SJCRH30 (cell line): ENCODE results near the gene NRN1. TPM values are rescaled to one million over a fixed set of nuclear protein-coding genes. Genes with fewer than 3 reads are reported as not detected.
A peak's percentile ranks its signal among the peaks of the same experiment; 100 is the strongest.
"Not testable (repeated sequence)": the region's sequence is repeated elsewhere in the genome, so short reads cannot be mapped to it uniquely, and the experiment has no call there.

Experiments
- DNase-seq, 2 experiments: peaks; one replicate each; pipeline ENCODE4 v3.0.0-alpha.2; 2015 to 2020
- H3K27ac ChIP-seq: fragments of 250-450 bp; sonication (Bioruptor Pico); 2 replicates; pipeline ENCODE4 v1.5.1; 2020; ENCODE audit warnings: mild to moderate bottlenecking, moderate library complexity
- H3K27me3 ChIP-seq: fragments of 250-450 bp; sonication (Bioruptor Pico); 2 replicates; pipeline ENCODE4 v1.5.1; 2020; ENCODE audit warnings: mild to moderate bottlenecking, moderate library complexity
- H3K36me3 ChIP-seq: fragments of 250-450 bp; sonication (Bioruptor Pico); 2 replicates; pipeline ENCODE4 v1.5.1; 2020; ENCODE audit warnings: mild to moderate bottlenecking, moderate library complexity
- H3K4me1 ChIP-seq: fragments of 250-450 bp; sonication (Bioruptor Pico); 2 replicates; pipeline ENCODE4 v1.5.1; 2020; ENCODE audit warnings: mild to moderate bottlenecking, moderate library complexity
- H3K4me3 ChIP-seq: fragments of 250-450 bp; sonication (Bioruptor Pico); 2 replicates; pipeline ENCODE4 v1.5.1; 2020; ENCODE audit warnings: mild to moderate bottlenecking, moderate library complexity
- H3K9me3 ChIP-seq: fragments of 250-450 bp; sonication (Bioruptor Pico); replicated peaks from 2 replicates; pipeline ENCODE4 v1.5.1; 2020; ENCODE audit warnings: mild to moderate bottlenecking, moderate library complexity
- total RNA-seq: library from RNA; depleted of rRNA; stranded (reverse); fragments of >200 nt; shearing (Covaris generic); gene quantifications from 2 replicates; pipeline ENCODE4 v1.2.3, GENCODE V29; 2014; rRNA removed

NRN1 gene, protein sequence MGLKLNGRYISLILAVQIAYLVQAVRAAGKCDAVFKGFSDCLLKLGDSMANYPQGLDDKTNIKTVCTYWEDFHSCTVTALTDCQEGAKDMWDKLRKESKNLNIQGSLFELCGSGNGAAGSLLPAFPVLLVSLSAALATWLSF
- total RNA-seq: 110 and 114 TPM in 2 replicates

DNA sequence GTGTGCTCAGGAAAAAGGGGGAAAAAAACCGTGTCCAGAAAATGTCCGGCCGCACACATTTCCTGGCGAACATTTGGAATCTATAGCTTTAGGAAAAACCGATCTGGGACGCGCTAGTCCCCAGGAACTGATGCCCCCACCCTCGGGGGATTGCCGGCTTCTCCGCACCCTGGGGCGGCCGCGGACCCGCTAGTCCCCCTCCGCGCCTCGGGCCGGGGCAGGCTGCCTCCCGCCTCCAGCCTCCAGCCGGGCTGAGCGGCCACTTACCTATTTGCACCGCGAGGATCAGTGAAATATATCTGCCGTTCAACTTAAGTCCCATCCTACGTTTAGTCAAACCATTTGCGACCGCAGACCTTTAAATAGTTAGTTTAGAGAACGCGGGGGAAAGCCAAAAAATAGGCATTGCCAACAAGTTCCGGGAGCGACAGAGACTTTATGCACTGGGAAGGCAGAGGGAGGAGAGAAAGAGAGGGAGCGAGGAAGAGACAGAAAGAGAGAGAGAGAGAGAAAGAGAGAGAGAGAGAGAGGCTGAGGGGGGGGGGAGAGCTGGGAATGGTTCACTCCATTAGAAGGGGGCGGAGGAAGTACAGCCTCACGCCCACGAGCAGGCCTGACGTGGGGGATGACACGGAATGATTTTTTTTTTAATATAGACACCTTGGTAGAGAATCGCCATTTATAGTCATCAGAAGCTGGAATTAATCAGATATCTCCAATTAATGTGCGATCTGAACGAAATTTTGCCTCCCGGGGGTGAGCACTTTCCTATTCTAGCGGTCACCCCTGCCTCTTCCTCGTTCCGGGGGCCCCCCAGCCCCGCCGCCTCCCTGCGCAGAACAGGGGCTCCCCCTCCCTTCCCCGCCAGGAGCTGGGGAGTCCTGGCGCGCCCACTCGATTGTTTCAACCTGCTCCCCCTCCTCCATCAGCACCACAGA, at the start of gene NRN1:
Gene NRN1, minus strand, starts transcription at position 498 of the 938 bp plus-strand sequence. Its CDS starts 176 bp downstream, at position 322.
- peak; percentile 57 to 72 for DNase-seq
- peak within 1 kb of the TSS; percentile 83 for H3K27ac ChIP-seq
- H3K9me3 ChIP-seq: no peaks in the 10 kb centered on the region
- peak within 1 kb of the TSS; percentile 88 for H3K4me3 ChIP-seq
- no peaks in the 10 kb centered on the region for H3K27me3 ChIP-seq
- H3K36me3 ChIP-seq: peaks cover 4% of the 10 kb centered on the region
- H3K4me1 ChIP-seq: no peaks in the 10 kb centered on the region

DNA sequence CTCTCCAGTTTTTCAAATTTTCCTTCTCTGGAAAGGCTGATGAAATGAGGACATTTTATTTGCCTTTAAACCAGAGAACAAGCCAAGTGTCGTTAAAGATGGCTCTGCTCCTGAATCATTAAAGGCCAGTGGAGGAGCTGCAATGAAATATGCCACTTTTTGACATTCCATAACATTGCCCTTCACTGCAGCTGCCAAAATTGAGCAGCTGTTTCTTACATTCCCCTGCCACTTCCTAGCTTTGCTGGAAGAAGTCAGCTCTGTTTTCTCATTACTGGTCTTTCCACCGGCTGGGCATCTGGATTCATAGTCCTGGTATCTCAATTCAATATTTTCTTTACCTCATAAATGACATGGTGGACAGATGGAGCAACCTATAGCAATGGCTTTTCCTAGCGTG, 45.5 kb upstream of the NRN1 start:
- Histone ChIP-seq H3K36me3 (no peaks in the 10 kb centered on the region), H3K27me3 (no peaks in the 10 kb centered on the region), H3K4me1 (peaks cover 9% of the 10 kb centered on the region), H3K27ac (no peak overlapping the region), H3K9me3 (no peaks in the 10 kb centered on the region), H3K4me3 (no peak overlapping the region)
- DNase-seq: peak; percentile 33 to 65

DNA sequence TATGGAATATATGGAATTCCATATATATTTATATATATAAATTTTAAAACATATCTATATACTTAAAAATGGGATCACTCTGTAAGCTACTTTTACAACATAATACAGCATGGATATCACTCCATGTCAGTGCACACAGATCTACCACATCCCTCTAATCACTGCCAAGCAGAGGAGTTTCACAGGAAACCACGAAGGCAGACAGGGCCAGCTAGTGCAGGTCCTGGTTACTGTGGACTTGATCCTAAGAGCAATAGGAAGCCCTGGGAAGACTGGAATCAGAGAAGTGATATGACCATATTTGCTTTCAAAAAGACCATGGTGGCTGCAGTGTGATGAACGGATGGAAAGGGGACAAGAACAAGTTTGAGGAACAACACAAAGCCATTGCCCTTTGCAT, 40.0 kb upstream of the NRN1 start:
- Histone ChIP-seq H3K27me3 (no peaks in the 10 kb centered on the region), H3K36me3 (no peaks in the 10 kb centered on the region), H3K27ac (no peak overlapping the region), H3K4me1 (peaks cover 3% of the 10 kb centered on the region), H3K9me3 (no peaks in the 10 kb centered on the region), H3K4me3 (no peak overlapping the region)
- DNase-seq: no peak

DNA sequence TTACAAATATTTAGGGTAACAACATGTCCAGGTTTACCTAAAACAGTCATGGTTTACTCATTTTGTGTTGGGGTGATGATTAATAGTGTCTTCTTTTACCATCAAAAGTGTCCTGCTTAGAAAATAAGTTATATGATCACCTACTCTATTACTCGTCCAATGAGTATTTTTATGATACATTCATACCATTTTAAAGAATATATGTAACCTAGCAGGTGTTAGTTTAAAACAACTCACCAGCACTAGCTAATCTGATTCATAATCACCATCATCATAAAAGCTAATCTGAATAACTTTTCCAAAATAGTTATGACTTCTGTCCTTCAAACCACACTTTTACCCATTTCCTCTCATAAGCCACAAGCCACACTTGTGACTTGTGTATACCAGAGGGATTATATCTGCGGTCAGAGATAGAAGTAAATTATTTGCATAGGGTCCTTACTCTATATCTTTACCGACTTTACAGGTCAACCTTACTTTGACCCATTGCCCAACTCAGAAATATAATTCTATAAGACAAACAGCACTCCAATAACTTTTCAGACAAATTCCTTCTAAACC, 33.3 kb upstream of the NRN1 start:
- no peaks in the 10 kb centered on the region for H3K4me1 ChIP-seq
- no peak for DNase-seq

DNA sequence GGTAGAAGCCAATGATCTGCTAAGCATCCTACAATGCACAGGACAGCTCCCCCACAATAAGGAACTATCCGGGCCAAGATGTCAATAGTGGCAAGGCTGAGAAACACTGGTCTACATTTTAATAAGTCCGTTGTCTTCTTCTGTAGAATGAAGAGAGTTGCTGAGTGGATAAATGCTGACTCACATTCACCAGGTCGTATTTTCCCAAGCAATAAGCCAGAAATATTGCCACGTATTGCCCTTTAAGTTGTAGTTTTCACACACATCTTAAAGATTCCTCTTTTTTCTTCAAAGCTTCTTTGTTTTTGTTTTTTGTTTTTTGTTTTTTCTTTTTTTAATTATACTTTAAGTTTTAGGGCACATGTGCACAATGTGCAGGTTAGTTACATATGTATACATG, 30.5 kb upstream of the NRN1 start:
- H3K4me3 ChIP-seq: no peak overlapping the region
- H3K27ac ChIP-seq: no peak overlapping the region
- no peaks in the 10 kb centered on the region for H3K36me3 ChIP-seq
- no peaks in the 10 kb centered on the region for H3K9me3 ChIP-seq
- H3K27me3 ChIP-seq: no peaks in the 10 kb centered on the region
- no peaks in the 10 kb centered on the region for H3K4me1 ChIP-seq
- no peak for DNase-seq

More for the DNA sequence above, 33.3 kb upstream of the NRN1 start:
- no peaks in the 10 kb centered on the region for H3K9me3 ChIP-seq
- no peaks in the 10 kb centered on the region for H3K36me3 ChIP-seq
- no peak overlapping the region for H3K27ac ChIP-seq
- H3K27me3 ChIP-seq: no peaks in the 10 kb centered on the region
- no peak overlapping the region for H3K4me3 ChIP-seq

DNA sequence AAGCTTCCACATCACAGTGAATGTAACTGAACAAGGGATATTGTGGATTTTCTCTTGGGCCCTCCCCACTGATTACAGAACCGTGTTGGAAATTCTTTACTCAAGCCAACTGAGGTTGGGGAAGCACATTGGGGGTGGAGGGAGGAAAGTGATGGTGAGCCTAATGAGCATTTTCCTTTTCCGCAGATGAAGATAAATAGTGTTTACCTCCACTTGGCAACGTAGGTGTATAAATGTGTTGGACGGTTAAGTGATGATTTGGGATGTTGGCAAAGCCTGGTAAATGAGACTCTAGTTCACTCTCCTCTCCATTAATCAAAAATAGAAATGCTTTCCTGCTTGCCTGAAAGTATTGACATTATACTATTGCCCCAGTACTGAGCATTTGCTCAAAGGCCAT, 27.1 kb upstream of the NRN1 start:
- Histone ChIP-seq H3K27ac (no peak overlapping the region), H3K4me1 (no peaks in the 10 kb centered on the region), H3K27me3 (no peaks in the 10 kb centered on the region), H3K36me3 (no peaks in the 10 kb centered on the region), H3K4me3 (no peak overlapping the region), H3K9me3 (no peaks in the 10 kb centered on the region)
- DNase-seq: no peak

DNA sequence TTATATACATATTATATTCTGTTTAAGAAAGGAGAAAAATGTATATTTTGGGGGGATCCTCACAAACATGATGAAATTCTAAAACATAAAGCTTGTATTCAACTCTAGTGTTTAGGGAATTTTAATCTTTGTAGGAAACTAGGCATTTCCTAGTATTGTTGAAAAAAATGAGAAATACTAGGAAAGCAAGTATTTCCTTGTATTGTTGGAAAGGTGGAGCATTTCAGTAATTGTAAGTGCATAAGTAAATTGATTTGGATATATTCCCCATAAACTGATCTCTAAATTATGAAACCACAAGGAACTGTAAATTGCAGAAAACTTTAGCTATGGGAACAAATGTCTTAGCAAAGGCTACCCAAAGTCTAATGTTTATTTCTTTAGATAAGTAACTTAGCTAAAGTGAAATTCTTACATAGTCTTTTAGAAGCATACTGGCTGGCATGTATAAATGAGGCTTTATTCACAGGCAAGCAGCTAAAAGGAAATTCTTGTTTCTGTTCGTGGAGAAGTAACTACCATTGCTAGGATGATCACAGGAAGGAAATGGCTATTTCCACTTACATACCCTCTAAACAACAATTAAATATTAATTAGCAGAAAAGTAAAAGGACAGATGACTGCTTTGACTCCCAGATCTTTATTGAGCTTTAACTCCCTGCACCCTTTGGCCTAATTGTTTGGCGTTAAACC, 19.9 kb upstream of the NRN1 start:
- Histone ChIP-seq H3K27me3 (no peaks in the 10 kb centered on the region), H3K36me3 (no peaks in the 10 kb centered on the region), H3K27ac (no peak overlapping the region), H3K4me1 (no peaks in the 10 kb centered on the region), H3K4me3 (no peak overlapping the region), H3K9me3 (no peaks in the 10 kb centered on the region)
- DNase-seq: no peak

DNA sequence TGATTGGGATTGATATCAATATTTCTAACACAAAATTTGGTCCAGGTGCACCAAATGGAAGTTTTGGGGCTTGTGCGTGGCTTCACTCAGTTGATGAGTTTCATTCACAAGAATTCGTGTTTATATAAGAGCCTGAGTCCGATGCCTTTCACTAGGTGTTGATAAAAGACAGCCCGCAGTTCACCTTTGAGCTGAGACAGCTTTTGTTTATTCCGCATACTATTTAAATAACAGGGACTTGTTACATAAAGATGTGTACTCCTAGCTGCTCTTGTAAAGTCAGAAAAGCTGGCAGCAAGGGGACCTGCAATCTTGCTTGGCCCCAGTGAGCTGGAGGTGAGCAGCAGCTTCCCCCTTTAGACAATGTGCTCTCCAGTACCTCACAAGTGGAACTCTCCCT, 19.0 kb upstream of the NRN1 start:
- H3K4me3 ChIP-seq: no peak overlapping the region
- no peak overlapping the region for H3K27ac ChIP-seq
- H3K36me3 ChIP-seq: no peaks in the 10 kb centered on the region
- H3K27me3 ChIP-seq: no peaks in the 10 kb centered on the region
- no peaks in the 10 kb centered on the region for H3K4me1 ChIP-seq
- no peaks in the 10 kb centered on the region for H3K9me3 ChIP-seq
- no peak for DNase-seq

DNA sequence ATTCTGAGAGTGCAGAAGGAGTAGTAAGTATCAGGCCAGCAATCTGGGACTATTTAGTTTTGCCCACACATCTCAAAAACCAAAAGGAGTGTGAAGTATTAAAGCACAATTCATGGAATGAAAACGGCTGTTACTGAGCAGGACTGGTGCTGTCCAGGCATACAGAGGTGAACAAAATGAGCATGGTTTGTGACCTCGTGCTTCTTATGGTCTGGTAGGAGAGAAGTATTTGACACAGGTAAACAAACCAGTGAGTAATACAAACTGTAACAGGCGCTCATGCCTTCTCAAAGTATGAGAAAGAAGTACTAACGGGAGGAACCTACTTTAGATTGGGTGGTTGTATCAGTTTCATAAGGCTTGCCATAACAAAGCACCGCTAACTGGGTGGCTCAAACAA, 17.5 kb upstream of the NRN1 start:
- Histone ChIP-seq H3K4me3 (no peak overlapping the region), H3K27ac (no peak overlapping the region), H3K27me3 (no peaks in the 10 kb centered on the region), H3K4me1 (no peaks in the 10 kb centered on the region), H3K36me3 (no peaks in the 10 kb centered on the region), H3K9me3 (no peaks in the 10 kb centered on the region)
- DNase-seq: no peak

DNA sequence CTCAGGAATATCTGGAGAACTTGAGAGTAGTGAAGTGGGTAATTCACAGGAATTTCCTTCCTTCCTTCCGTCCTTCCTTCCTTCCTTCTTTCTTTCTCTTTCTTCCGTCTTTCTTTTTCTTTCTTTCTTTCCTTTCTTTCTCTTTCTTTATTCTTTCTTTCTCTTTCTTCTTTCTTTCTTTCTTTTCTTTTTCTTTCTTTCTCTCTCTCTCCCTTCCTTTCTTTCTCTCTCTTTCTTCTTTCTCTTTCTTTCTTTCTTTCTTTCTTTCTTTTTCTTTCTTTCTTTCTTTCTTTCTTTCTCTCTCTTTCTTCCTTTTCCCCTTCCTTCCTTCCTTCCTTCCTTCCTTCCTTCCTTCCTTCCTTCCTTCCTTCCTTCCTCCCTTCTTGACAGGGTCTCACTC, 16.1 kb upstream of the NRN1 start:
- not testable (repeated sequence) for H3K4me1 ChIP-seq, H3K4me3 ChIP-seq, H3K27me3 ChIP-seq, H3K9me3 ChIP-seq, H3K27ac ChIP-seq, H3K36me3 ChIP-seq, DNase-seq

DNA sequence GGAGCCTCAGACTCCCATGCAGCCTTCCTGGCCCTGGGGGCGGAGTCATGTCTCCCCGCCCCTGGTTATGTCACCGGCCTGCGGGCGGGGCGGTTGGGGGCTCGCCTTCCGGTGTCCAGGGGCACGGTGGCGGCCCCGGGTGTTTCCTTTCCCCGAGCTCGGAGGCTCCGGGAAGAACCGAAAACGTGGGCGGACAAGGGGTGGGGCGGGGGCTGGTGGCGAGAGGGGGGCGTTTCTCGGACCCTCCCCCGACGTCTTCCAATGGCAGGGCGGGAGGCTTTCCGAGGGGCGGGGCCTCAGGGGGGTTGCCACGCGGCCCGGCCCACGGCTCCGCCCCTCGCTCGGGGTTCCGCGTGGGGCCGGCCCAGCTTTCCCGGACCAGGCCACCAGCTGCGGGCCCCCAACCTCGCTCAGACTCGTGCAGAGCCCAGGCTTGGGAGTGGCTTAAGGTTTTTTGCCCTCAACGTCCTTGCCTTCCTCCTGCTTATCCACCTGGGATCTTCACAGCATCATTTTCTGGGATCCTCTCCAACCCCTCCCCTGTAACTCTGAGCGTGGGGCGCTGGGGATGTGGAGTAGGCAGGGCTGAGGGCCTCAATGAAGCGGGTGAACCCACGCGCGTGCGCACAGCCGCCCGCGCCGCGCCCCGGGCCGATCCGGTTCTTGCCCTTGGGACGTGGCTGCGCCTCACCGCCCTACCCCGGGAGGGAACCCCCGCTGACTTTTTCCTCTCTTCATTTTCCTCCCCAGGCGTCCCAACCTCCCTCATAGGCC, 2.1 kb upstream of the NRN1 start:
- no peaks in the 10 kb centered on the region for H3K36me3 ChIP-seq
- no peaks in the 10 kb centered on the region for H3K4me1 ChIP-seq
- H3K4me3 ChIP-seq: peak overlapping the region; percentile 88
- DNase-seq: peak; percentile 92 to 94
- H3K27ac ChIP-seq: peak overlapping the region; percentile 83
- no peaks in the 10 kb centered on the region for H3K27me3 ChIP-seq
- H3K9me3 ChIP-seq: no peaks in the 10 kb centered on the region

DNA sequence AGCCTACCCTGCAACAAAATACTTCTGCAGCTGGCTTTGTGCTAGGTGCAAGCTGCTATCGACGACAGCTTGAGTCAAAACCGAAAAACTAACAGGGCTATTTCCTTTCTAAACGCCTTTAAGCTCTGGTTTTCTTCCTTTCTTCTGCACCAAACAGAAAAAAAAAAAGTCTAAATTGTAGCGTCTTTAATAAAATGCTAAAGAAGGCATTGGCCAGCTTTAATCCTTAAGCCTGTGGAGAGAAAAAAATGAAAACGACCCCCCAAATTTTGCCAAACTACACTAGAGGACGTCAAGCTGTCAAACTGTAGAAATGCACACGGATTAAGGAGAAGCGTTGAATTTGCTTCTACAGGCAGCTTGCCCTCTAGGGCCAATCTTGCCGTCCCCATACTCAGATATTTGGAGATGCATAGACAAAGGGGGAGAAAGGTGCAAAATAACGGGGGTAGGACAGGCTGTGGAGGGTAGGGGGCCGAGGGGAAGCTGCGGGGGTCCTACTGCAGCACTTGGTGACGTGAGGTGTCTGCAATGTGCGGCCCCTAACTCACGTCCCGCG, 1.4 kb upstream of the NRN1 start:
- Histone ChIP-seq H3K27ac (peak overlapping the region; percentile 83), H3K27me3 (no peaks in the 10 kb centered on the region)

DNA sequence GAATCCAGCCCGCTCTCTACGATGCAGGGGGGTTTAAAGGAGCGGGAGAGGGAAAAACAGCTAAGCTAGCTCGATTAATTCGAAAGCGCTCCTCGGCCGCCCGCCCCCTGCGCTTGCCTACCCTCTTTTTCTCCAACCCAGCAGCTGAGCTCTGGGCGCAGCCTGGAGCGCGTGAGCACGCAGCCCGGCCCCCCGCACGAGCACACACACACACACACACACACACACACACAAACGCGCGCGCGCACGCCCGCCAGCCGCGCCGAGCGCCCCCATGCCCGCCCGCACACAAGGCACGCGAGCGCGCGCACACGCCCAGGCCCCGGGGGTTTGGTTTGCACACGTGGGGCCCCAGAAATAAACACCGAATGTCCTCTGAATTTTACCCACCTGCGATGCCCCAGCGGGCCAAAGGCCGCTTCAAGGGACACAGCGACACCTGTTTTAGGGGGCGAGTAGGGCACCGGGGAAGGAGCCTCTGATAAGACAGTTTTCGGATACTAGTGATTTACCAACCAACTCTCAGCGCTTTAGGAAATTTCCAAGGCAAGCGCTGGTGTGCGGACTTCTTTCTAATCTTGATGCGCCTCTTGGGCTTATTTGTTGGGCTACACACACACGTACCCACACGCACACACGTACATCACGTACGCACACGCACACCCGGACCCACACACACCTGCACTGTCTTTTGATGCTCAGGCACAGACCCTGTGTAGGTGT, 802 bp upstream of the NRN1 start:
- Histone ChIP-seq H3K4me3 (peak overlapping the region; percentile 88), H3K27ac (peak overlapping the region; percentile 83), H3K9me3 (no peaks in the 10 kb centered on the region), H3K27me3 (no peaks in the 10 kb centered on the region), H3K36me3 (no peaks in the 10 kb centered on the region), H3K4me1 (no peaks in the 10 kb centered on the region)
- peak; percentile 72 to 75 for DNase-seq

More for the DNA sequence above, 1.4 kb upstream of the NRN1 start:
- no peaks in the 10 kb centered on the region for H3K36me3 ChIP-seq
- no peak for DNase-seq
- H3K4me1 ChIP-seq: no peaks in the 10 kb centered on the region
- peak overlapping the region; percentile 88 for H3K4me3 ChIP-seq
- H3K9me3 ChIP-seq: no peaks in the 10 kb centered on the region
